Ramos (cell line): ENCODE measurements around the gene SMAD2.

Experiments used
- in situ Hi-C: fragments of 300-500 bp; cut with MboI; formaldehyde crosslinking; loops from one replicate; pipeline ENCODE4 v1.14.3; 2022; ENCODE audit warnings: low sequenced_read_pairs; ENCODE audit not compliant: unreplicated experiment

The SMAD2 gene

DNA sequence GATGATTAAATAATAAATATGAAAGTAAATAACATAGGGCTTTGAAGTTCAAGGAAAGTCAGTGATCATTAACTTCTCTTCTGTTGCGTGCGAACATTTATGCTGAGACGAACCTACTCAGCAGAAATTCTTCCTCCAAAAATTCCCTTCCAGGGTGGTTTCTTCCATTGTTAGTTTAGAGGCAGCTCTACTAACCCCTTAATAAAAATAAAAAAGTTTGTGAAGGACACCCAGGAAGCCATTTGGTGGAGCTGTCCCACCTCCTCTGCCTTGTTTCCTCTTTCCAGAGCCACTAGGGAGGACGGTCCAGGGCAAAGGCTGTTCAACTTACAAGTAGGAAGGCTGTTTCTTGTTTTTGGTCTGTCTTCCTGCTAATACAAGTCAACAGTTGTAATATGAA is 2.1 kb upstream of the SMAD2 start:
- in situ Hi-C loops, result no loop called here

- in situ Hi-C loops, result no loop called here
Observed at GRCh38 chr18:47932190-47932589, 1.7 kb upstream of the SMAD2 start.

DNA sequence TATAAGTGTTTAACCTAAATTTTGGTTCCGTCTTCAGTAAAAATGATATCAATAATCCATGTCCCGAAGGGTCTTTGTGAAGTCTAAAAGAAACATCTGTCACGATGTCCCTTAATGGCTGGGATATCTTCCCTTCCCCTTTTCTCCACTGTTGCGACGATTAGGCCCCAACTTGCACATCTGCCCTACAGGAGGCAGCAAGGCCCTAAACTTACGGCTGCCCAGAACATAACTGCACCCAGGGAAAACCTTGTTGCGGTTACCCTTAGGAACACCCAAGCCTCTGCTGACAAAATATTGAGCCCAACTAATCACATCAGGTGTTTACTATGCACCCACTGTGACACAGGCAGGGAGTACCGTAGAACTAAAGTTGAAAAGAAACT is 1.3 kb upstream of the SMAD2 start:
- in situ Hi-C loops, result no loop called here

GRCh38 chr18:47930931-47931717 is 665 bp upstream of the SMAD2 start:
- in situ Hi-C loops, result no loop called here

DNA sequence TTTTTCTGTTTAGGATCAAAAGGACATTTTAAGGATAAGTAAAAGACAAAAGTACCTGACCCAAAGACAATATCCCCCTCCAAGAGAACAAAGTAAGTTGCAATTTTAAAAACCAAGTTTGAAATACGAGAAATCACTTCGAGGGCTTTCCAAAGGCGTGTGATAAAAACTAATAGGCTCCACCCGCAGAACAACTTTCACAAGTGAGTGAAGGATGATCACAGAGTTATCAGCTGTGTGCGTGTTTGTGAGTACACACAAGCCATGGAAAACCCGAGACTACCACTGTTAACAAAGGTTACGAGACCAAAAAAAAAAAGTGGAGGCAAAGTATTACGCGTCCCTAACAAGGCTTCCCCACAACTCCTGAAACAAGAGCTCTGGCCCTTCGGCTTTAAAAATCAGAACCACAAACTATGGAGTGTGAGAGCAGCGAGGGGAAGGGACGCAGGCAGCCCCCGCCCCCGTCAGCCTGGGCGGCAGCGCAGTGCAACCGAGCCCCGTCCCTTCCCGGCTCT is 719 bp downstream of the SMAD2 start:
- in situ Hi-C loops, result no loop called here

- in situ Hi-C loops, result no loop called here
Observed at GRCh38 chr18:47928466-47928865, 2.0 kb downstream of the SMAD2 start.

DNA sequence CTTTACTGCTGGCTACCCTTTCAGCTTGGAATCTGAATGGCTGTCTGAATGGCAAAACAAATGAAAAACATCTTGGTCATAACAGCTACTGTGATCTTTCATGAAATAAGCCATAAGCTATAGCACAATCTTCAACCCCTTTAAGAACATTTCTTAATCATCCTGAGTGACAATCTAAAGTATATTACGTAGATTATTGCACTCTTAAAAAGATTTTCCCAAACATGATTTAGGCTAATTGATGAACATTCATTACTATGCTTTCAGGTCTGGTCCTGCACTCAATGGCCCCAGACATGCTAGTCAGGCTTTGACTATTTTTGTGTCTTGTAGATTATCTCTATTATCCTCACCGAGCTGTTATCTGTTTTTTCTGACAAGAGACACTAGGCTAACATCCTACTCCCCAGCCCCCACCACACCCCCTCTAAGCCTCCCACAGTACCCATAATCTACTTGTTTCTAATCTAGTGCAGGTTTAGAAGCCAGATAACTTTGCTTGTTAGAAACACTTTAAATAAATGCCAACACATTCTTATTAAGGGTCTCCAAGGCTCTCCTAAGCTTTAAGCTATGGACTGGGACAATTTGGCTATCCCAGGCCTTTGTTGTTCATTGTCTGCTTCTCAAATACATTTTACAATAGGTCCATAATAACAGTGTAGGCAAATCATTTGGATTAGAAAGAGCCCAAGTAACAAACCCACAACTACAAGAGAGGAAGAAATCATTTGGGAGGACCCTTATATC is 4.2 kb downstream of the SMAD2 start:
- in situ Hi-C loops, result no loop called here

DNA sequence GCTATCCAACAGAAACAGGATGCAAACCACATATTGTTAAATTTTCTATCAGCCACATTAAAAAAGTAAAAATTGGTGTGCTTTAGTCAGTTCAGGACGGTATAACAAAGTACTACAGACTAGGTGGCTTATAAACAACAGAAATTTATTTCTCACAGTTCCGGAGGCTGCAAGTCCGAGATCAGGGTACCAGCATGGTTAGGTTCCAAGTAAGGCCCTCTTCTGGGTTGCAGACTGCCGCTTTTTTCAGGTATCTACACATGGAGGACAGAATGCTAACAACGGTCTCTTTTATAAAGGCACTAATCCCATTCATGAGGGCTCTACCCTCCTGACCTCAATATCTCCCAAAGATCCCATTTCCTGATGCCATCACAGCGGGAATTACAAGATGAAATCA is 10.5 kb downstream of the SMAD2 start:
- in situ Hi-C loops, result no loop called here

GRCh38 chr18:47917923-47918610 is 12.4 kb downstream of the SMAD2 start:
- in situ Hi-C loops, result no loop called here

- in situ Hi-C loops, result no loop called here
Observed at GRCh38 chr18:47915930-47916329, 14.5 kb downstream of the SMAD2 start.

DNA sequence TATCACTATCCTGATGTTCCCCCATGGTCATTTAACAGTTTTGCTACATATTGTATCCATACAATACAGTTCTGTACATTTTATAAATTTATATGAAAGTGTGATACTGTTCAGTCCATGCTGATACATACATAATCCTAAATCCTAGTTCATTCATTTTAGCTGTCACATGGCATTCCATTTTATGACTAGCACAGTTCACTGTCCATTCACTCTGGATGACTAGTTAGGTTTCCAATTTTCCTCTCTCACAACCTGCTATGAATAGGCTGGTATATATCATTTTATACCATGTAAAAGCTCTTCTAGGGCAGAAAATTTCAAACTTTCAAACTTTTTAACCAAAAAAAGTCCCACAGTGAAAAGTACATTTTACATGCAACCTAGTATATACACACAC is 15.2 kb downstream of the SMAD2 start:
- in situ Hi-C loops, result no loop called here

DNA sequence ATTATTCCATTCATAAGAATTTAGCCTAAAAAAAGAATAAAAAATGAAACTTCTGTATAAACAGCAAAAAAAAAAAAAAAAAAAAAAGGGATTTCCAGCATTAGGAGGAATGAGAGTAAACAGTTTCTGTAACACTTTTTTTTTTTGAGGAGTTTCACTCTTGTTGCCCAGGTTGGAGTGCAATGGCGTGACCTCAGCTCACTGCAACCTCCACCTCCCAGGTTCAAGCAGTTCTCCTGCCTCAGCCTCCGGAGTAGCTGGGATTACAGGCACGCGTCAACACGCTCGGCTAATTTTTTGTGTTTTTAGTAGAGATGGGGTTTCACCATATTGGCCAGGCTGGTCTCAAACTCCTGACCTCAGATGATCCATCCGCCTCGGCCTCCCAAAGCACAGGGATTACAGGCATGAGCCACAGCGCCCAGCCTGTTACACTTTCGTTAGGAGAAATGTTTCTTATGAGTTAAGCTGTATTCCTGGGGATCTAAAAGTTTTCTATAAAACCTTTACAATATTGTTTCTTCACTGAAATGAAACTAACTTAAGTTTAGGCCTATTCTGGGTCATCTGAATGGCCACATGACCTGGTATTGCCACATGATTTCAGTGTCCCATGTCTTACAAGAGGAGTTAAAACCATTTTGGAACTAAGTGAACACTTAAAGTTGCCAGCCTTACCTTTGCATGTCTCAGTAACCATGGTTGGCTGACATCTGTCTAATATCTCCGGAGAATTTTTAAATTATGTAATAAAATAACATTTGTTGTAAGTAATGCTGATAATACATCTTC is 17.5 kb downstream of the SMAD2 start:
- in situ Hi-C loops, result no loop called here

- in situ Hi-C loops, result no loop called here
Observed at GRCh38 chr18:47912343-47912742, 18.1 kb downstream of the SMAD2 start.

DNA sequence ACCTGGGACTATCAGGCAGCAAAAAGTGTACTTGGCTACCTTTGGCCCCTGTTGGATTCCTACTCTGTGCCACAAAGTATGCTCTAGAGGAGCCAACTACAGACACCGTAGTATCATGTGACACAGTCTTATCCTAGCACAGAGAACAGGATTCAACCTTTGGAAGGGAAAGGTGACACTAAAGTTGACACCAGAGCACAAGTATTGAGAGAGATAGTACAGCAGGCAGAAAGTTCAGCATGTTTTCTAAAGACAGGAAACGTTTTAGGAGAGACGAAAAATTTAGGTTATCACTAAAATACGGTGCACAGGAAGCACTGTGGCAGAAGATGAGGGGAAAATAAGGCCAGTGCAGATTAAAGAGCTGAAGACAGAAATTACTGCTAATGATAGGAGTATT is 18.6 kb downstream of the SMAD2 start:
- in situ Hi-C loops, result no loop called here

DNA sequence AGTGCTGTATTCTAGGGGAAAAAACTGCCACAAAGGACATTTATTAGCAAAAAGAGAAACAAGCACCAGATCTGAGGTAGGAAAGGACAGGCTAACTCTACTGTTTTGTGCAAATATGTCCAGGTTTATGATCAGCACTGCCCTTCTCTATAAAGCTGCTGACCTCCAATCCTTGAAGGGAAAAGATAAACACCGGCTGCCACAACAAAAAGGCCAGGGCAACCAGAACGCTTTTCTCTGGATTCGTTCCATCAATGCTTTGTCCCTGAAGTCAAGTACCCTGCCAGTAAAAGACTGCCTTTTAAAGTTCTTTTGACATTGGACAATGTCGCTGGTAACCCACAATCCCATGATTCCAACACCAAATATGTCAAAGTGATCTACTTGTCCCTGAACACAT is 21.0 kb downstream of the SMAD2 start:
- in situ Hi-C loops, result no loop called here

DNA sequence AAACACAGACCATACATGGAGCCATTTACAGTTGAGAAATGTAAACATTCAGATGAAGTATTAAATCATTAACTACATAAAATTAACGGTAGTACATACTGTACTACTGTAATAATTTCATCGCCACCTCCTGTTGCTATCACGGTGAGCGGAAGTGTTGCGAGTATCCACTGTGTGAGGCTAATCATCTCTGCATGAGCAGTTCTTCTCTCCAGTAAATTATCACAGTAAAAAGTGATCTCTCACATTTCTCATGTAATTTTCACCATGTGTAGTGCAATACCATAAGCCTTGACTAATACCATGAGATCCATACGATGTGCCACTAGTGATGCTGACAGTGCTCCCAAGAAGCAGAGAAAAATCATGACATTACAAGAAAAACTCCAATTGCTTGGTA is 21.9 kb downstream of the SMAD2 start:
- in situ Hi-C loops, result no loop called here

DNA sequence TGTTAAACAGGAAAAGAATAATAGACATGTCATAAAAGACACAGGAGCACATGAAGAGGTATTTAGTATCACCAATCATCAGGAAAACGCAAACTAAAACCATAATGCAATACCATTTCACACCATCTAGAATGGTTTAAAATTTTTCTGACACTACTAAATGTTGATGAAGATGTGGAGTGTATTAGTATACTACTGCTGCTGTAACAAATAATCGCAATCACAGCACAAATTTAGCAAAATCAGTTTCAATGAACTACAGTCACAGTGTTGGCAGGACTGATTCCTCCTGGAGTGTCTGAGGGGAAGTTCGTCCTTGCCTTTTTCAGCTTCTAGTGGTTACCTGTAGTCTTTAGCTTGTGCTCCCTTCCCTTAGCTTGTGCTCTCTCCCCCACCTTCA is 24.1 kb downstream of the SMAD2 start:
- in situ Hi-C loops, result no loop called here

DNA sequence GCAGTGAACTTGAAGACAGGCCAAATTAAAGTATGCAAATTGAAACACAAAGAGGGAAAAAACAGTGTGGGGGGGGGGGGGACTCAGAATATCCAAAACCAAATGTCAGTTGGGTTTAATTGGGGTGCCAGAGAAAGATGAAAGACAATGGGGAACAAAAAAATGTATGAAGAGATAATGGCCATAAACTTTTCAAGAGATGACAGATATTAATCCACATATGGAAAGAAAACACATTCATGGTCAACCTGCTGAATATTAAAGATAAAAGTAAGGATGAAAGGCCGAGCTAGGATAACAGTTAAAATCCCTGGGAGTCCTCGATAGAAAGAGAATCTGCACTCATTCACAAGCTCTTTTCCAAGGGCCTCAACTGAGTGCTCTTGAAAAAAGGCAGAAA is 26.6 kb downstream of the SMAD2 start:
- in situ Hi-C loops, result no loop called here

- in situ Hi-C loops, result no loop called here
Observed at GRCh38 chr18:47901624-47902362, 28.7 kb downstream of the SMAD2 start.
